ENCODE measurements around the gene COQ5.

COQ5 gene

GRCh38 chr12:120472521-120472920 is 56.4 kb downstream of the COQ5 start:
- Histone ChIP-seq H3K4me3 (ENCODE audit: low read length) (no peak overlapping the region), H2AFZ (ENCODE audit: low read length) (no peak overlapping the region), H3K79me2 (ENCODE audit: low read length) (peaks cover 16% of the 10 kb centered on the region), H3K36me3 (replicated peaks; ENCODE audit: insufficient read depth, low read length) (no peaks in the 10 kb centered on the region), H3F3A (ENCODE audit: insufficient read depth, low read length) (0 out of 2 replicates have a peak, but pooled peaks cover 3% of the 10 kb centered on the region), H3K4me1 (ENCODE audit: low read length) (no peaks in the 10 kb centered on the region), H3K27ac (ENCODE audit: low read length) (no peak overlapping the region), H3K4me2 (ENCODE audit: low read depth, low read length) (no peak overlapping the region), H4K20me1 (ENCODE audit: insufficient read depth, low read length) (no peaks in the 10 kb centered on the region), H3K27me3 (replicated peaks; ENCODE audit: insufficient read depth, low read length) (no peaks in the 10 kb centered on the region), H3K9ac (ENCODE audit: low read length) (no peak overlapping the region), H3K9me3 (replicated peaks; ENCODE audit: insufficient read depth, low read length) (no peaks in the 10 kb centered on the region), H3K9me2 (replicated peaks; ENCODE audit: insufficient read depth, low read length) (no peaks in the 10 kb centered on the region)
- no peak for DNase-seq
- TF ChIP-seq EZH2phosphoT487 (IDR thresholded peaks at IDR 0.05; ENCODE audit: low read length), result no peak

DNA sequence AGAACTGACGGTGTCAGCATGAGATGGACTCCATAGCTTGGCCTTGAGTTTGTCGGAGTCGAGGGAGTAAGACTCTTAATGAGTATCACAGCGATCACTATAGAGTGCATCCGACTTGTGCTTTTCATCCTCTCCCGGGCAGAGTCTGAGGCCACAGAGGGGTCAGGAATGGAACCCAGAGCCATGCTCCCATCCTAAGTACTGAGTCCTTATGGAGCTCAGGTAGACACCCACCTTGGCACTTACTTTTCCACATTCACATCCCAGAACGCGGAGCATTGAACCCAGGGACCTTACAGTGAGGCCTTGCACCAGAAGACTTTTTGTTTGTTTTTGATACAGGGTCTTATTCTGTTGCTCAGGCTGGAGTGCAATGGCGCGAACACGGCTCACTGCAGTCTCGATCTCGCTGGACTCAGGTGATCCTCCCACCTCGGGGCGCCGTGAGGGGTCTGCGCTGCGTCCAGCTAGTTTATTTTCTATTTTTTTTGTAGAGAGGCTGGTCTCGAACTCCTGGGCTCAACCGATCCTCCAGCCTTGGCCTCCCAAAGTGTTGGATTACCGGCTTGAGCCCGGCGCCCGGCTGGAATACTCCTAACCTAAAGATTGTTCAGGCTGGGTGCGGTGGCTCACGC is 58.7 kb downstream of the COQ5 start:
- no peaks in the 10 kb centered on the region for H3K36me3 ChIP-seq (replicated peaks; ENCODE audit: insufficient read depth, low read length)
- H4K20me1 ChIP-seq (ENCODE audit: insufficient read depth, low read length), result no peaks in the 10 kb centered on the region
- H3F3A ChIP-seq (ENCODE audit: insufficient read depth, low read length), result 0 out of 2 replicates have a peak, but pooled peaks cover 3% of the 10 kb centered on the region
- no peak for TF ChIP-seq EZH2phosphoT487 (IDR thresholded peaks at IDR 0.05; ENCODE audit: low read length)
- TF ChIP-seq, protein P1, sequence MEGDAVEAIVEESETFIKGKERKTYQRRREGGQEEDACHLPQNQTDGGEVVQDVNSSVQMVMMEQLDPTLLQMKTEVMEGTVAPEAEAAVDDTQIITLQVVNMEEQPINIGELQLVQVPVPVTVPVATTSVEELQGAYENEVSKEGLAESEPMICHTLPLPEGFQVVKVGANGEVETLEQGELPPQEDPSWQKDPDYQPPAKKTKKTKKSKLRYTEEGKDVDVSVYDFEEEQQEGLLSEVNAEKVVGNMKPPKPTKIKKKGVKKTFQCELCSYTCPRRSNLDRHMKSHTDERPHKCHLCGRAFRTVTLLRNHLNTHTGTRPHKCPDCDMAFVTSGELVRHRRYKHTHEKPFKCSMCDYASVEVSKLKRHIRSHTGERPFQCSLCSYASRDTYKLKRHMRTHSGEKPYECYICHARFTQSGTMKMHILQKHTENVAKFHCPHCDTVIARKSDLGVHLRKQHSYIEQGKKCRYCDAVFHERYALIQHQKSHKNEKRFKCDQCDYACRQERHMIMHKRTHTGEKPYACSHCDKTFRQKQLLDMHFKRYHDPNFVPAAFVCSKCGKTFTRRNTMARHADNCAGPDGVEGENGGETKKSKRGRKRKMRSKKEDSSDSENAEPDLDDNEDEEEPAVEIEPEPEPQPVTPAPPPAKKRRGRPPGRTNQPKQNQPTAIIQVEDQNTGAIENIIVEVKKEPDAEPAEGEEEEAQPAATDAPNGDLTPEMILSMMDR (IDR thresholded peaks at IDR 0.05; ENCODE audit: low read length), result no peak
- no peak for TF ChIP-seq EZH2 (optimal IDR thresholded peaks at IDR 0.05; ENCODE audit: low read depth, low read length)
- no peak overlapping the region for H3K27ac ChIP-seq (ENCODE audit: low read length)
- no peaks in the 10 kb centered on the region for H3K4me1 ChIP-seq (ENCODE audit: low read length)
- H3K9me2 ChIP-seq (replicated peaks; ENCODE audit: insufficient read depth, low read length), result no peaks in the 10 kb centered on the region
- H3K9me3 ChIP-seq (replicated peaks; ENCODE audit: insufficient read depth, low read length), result no peaks in the 10 kb centered on the region
- H3K9ac ChIP-seq (ENCODE audit: low read length), result peak overlapping the region; percentile 37; the same call in 1 of the 2 replicates
- peak overlapping the region; percentile 57 for H3K4me3 ChIP-seq (ENCODE audit: low read length)
- H3K4me2 ChIP-seq (ENCODE audit: low read depth, low read length), result peak overlapping the region; percentile 82
- H2AFZ ChIP-seq (ENCODE audit: low read length), result peak overlapping the region; percentile 88
- peaks cover 39% of the 10 kb centered on the region for H3K79me2 ChIP-seq (ENCODE audit: low read length)
- no peak for DNase-seq
- no peaks in the 10 kb centered on the region for H3K27me3 ChIP-seq (replicated peaks; ENCODE audit: insufficient read depth, low read length)

DNA sequence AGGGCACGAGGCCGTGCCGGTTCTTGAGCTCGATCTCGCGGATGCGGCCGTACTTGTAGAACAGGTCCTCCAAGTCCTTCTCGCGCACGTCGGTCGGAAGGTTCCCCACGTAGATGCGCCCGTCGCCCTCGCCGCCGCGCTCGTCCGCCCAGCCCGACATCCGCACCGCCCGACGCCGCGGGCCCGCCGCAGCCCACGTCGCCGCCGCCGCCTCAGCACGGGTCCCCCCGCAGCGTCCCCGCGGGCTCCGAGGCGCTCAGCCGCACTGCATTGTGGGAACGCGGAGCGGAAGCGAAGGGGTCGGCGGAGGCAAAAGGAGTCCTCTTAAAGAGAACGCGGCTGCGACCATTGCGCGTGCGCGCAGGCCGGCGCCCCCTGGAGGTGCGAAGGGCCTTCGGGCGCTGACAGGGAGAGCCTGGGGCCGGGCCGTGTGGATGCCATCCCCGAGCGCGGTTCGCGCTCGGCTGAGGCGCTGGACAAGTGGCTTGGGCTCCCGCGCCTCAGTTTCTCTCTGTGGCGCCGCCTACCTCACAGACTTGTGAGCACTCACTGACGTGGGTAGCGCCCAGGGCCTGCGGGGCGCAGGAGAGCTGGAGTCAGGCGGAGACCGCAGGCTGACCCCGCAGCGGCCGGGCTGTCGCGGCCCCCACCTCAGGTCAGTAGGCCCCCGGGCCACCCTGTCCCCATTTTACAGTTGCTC is 59.4 kb downstream of the COQ5 start, which contains the start of gene SRSF9:
Gene SRSF9, minus strand, starts transcription at position 299 of the 700 bp plus-strand sequence. Its CDS starts 139 bp downstream, at position 160.
- no peaks in the 10 kb centered on the region for H3K9me2 ChIP-seq (replicated peaks; ENCODE audit: insufficient read depth, low read length)
- 0 out of 2 replicates have a peak, but pooled peaks cover 3% of the 10 kb centered on the region for H3F3A ChIP-seq (ENCODE audit: insufficient read depth, low read length)
- no peaks in the 10 kb centered on the region for H3K27me3 ChIP-seq (replicated peaks; ENCODE audit: insufficient read depth, low read length)
- H3K9ac ChIP-seq (ENCODE audit: low read length), result peak within 1 kb of the TSS; percentile 73; the same call in 1 of the 2 replicates
- H3K4me2 ChIP-seq (ENCODE audit: low read depth, low read length), result peak within 1 kb of the TSS; percentile 82
- peak within 1 kb of the TSS; percentile 88 for H2AFZ ChIP-seq (ENCODE audit: low read length)
- H3K79me2 ChIP-seq (ENCODE audit: low read length), result peaks cover 45% of the 10 kb centered on the region
- H3K4me3 ChIP-seq (ENCODE audit: low read length), result peak within 1 kb of the TSS; percentile 79
- no peak for TF ChIP-seq EZH2phosphoT487 (IDR thresholded peaks at IDR 0.05; ENCODE audit: low read length)
- TF ChIP-seq, protein P1 (IDR thresholded peaks at IDR 0.05; ENCODE audit: low read length), result peak; percentile 61
- no peak for TF ChIP-seq EZH2 (optimal IDR thresholded peaks at IDR 0.05; ENCODE audit: low read depth, low read length)
- H3K4me1 ChIP-seq (ENCODE audit: low read length), result no peaks in the 10 kb centered on the region
- H3K27ac ChIP-seq (ENCODE audit: low read length), result peak within 1 kb of the TSS; percentile 52; the same call in 1 of the 2 replicates
- no peaks in the 10 kb centered on the region for H4K20me1 ChIP-seq (ENCODE audit: insufficient read depth, low read length)
- H3K9me3 ChIP-seq (replicated peaks; ENCODE audit: insufficient read depth, low read length), result no peaks in the 10 kb centered on the region
- H3K36me3 ChIP-seq (replicated peaks; ENCODE audit: insufficient read depth, low read length), result no peaks in the 10 kb centered on the region
- DNase-seq, result peak; percentile 93

Measured in MM.1S (cell line).